NCI-H2107 treated with DMSO at 0.1 percent for 48 hours (cell line): ENCODE measurements around the gene PAXIP1.

Experiments used
- DNase-seq: peaks from one replicate; lab custom pipeline; 2025; ENCODE audit not compliant: unreplicated experiment; lab: John Stamatoyannopoulos, UW

Gene PAXIP1

GRCh38 chr7:154914308-154914995 is 88.5 kb downstream of the PAXIP1 start:
- no peak for DNase-seq

GRCh38 chr7:154913638-154914307 is 89.2 kb downstream of the PAXIP1 start:
- no peak for DNase-seq

GRCh38 chr7:154912871-154913637 is 89.9 kb downstream of the PAXIP1 start:
- DNase-seq, result no peak

GRCh38 chr7:154911862-154912455 is 91.0 kb downstream of the PAXIP1 start:
- DNase-seq, result no peak

- no peak for DNase-seq
These were observed 91.5 kb downstream of the PAXIP1 start for GRCh38 chr7:154911411-154911810.

GRCh38 chr7:154910977-154911376 is 91.9 kb downstream of the PAXIP1 start:
- DNase-seq, result no peak

GRCh38 chr7:154910125-154910524 is 92.8 kb downstream of the PAXIP1 start:
- no peak for DNase-seq

- DNase-seq, result no peak
These were observed 93.5 kb downstream of the PAXIP1 start for GRCh38 chr7:154909241-154910105.

- no peak for DNase-seq
These were observed 95.0 kb downstream of the PAXIP1 start for GRCh38 chr7:154907651-154908620.

- no peak for DNase-seq
These were observed 96.1 kb downstream of the PAXIP1 start for GRCh38 chr7:154906736-154907355.

- DNase-seq, result no peak
These were observed 96.7 kb downstream of the PAXIP1 start for GRCh38 chr7:154906201-154906600.

GRCh38 chr7:154905615-154906014 is 97.3 kb downstream of the PAXIP1 start:
- DNase-seq, result no peak

GRCh38 chr7:154905146-154905545 is 97.8 kb downstream of the PAXIP1 start:
- no peak for DNase-seq

- no peak for DNase-seq
These were observed 99.7 kb downstream of the PAXIP1 start for GRCh38 chr7:154903083-154903731.

- DNase-seq, result no peak
These were observed 100.3 kb downstream of the PAXIP1 start for GRCh38 chr7:154902600-154903082.

GRCh38 chr7:154899862-154900261 is 103.1 kb downstream of the PAXIP1 start:
- DNase-seq, result no peak

GRCh38 chr7:154898973-154899855 is 103.7 kb downstream of the PAXIP1 start:
- DNase-seq, result no peak
